ENCODE measurements around the gene KCNJ14. TPM values are rescaled to one million over a fixed set of nuclear protein-coding genes. Genes with fewer than 3 reads are reported as not detected.
A peak's percentile ranks its signal among the peaks of the same experiment; 100 is the strongest.

KCNJ14 gene
- total and polyA plus RNA-seq, 11 donors, result 0.20 to 2.0 (median 0.40) TPM

DNA sequence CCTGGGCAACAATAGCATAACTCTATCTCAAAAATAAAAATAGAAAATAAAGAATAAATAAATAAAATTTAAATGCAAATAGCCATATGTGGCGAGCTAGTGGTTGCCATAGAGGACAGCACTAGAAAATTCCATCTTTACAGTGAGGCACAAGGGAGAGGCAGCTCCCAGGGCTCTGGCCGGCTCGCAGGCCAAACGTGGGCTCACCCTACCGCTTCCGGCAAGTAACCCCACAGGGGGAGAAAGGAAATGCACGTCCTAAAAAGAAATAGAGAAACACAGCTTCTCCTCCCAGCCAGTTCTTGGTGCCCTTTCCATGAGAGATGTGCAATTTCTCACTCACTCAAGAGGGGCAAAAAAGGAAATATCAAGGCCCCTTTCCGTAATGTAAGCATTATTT, 22.0 kb upstream of the KCNJ14 start:
- no peak for ATAC-seq
- Histone ChIP-seq H3K4me1 (no peaks in the 10 kb centered on the region), H3K9me3 (no peaks in the 10 kb centered on the region), H3K27ac (no peak overlapping the region), H3K27me3 (peaks cover 0 to 10% (median 0%) of the 10 kb centered on the region in 9 donors), H3K4me3 (no peak overlapping the region), H3K36me3 (no peaks in the 10 kb centered on the region)
- TF ChIP-seq, protein P1, sequence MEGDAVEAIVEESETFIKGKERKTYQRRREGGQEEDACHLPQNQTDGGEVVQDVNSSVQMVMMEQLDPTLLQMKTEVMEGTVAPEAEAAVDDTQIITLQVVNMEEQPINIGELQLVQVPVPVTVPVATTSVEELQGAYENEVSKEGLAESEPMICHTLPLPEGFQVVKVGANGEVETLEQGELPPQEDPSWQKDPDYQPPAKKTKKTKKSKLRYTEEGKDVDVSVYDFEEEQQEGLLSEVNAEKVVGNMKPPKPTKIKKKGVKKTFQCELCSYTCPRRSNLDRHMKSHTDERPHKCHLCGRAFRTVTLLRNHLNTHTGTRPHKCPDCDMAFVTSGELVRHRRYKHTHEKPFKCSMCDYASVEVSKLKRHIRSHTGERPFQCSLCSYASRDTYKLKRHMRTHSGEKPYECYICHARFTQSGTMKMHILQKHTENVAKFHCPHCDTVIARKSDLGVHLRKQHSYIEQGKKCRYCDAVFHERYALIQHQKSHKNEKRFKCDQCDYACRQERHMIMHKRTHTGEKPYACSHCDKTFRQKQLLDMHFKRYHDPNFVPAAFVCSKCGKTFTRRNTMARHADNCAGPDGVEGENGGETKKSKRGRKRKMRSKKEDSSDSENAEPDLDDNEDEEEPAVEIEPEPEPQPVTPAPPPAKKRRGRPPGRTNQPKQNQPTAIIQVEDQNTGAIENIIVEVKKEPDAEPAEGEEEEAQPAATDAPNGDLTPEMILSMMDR (IDR thresholded peaks at IDR 0.05), result no peak
- no peak for TF ChIP-seq POLR2A (IDR thresholded peaks at IDR 0.05)
- no peak for DNase-seq
- intact Hi-C loops (cut with DNase I), result loop anchor here in 1 of 10 donors (10.0 kb wide), 1 partner anchor 89 kb away; no protein-coding TSS in a partner anchor
- WGBS, 4 donors, result 64 to 69% (median 66%) methylated on average over 8 of the region's 8 CpGs

DNA sequence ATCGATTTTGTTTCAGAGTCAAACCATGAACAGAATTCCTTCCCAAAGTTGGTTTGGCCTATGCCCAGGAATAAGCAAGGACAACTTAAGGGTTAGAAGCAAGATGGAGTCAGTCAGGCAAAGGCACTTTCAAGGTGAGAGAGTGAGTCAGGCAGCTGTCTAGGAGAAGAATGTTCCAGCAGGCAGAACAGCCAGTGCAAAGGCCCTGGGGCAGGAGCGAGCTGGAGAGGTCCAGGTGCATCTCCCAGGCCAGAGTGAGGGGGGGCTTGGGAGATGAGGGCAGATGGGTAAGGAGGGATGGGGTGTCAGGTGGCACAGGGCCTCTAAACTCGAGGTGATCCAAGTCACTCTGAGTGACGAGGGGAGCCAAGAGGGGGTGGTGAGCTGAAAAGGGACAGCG, 18.8 kb upstream of the KCNJ14 start:
- TF ChIP-seq, protein P1 (IDR thresholded peaks at IDR 0.05), result no peak
- TF ChIP-seq POLR2A (IDR thresholded peaks at IDR 0.05), result no peak
- ATAC-seq (no peak), DNase-seq (no peak)
- H3K27me3 ChIP-seq, result peaks cover 0 to 25% (median 3%) of the 10 kb centered on the region in 9 donors
- H3K9me3 ChIP-seq, result no peaks in the 10 kb centered on the region
- H3K36me3 ChIP-seq, result no peaks in the 10 kb centered on the region
- intact Hi-C loops (cut with DNase I), result loop anchor here in 1 of 10 donors (10.0 kb wide), 1 partner anchor 92 kb away; no protein-coding TSS in a partner anchor
- 86 to 93% (median 90%) methylated on average over 5 of the region's 5 CpGs for WGBS, 4 donors
- H3K27ac ChIP-seq, result no peak overlapping the region
- H3K4me1 ChIP-seq, result no peaks in the 10 kb centered on the region
- no peak overlapping the region for H3K4me3 ChIP-seq

DNA sequence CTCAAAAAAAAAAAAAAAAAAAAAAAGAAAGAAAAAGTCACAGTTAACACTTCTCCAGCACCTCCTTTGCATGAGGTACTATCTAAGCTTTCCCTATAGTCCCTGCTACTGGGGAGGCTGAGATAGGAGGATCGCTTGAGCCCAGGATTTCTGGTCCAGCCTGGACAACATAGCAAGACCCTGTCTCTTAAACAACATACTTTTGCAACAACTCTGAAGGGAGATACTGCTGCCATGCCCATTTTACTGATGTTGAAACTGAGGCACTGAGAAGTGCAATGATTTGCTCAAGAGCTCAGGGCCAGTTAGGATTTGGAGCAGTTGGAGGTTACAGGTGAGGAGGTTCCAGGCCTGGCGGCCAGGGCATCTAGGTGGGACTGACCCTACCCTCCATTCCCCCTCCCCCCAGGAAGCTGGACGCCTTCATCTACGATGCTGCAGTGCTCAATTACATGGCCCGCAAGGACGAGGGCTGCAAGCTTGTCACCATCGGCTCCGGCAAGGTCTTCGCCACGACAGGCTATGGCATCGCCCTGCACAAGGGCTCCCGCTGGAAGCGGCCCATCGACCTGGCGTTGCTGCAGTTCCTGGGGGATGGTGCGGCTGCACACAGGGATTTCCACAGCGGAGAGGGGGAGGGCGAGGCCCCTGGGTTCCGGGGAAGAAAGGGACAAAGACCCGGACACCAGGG, 13.9 kb upstream of the KCNJ14 start:
- no peaks in the 10 kb centered on the region for H3K9me3 ChIP-seq
- no peak for ATAC-seq
- DNase-seq, result no peak
- TF ChIP-seq POLR2A (IDR thresholded peaks at IDR 0.05), result no peak
- TF ChIP-seq, protein P1 (IDR thresholded peaks at IDR 0.05), result no peak
- H3K4me1 ChIP-seq, result peaks cover 0 to 25% (median 16%) of the 10 kb centered on the region in 12 donors
- H3K27me3 ChIP-seq, result peaks cover 4 to 30% (median 15%) of the 10 kb centered on the region in 9 donors
- H3K27ac ChIP-seq, result no peak overlapping the region
- WGBS, 4 donors, result 91 to 96% (median 94%) methylated on average over 20 of the region's 20 CpGs
- intact Hi-C loops (cut with DNase I), result no loop called here
- H3K36me3 ChIP-seq, result no peaks in the 10 kb centered on the region
- no peak overlapping the region for H3K4me3 ChIP-seq

DNA sequence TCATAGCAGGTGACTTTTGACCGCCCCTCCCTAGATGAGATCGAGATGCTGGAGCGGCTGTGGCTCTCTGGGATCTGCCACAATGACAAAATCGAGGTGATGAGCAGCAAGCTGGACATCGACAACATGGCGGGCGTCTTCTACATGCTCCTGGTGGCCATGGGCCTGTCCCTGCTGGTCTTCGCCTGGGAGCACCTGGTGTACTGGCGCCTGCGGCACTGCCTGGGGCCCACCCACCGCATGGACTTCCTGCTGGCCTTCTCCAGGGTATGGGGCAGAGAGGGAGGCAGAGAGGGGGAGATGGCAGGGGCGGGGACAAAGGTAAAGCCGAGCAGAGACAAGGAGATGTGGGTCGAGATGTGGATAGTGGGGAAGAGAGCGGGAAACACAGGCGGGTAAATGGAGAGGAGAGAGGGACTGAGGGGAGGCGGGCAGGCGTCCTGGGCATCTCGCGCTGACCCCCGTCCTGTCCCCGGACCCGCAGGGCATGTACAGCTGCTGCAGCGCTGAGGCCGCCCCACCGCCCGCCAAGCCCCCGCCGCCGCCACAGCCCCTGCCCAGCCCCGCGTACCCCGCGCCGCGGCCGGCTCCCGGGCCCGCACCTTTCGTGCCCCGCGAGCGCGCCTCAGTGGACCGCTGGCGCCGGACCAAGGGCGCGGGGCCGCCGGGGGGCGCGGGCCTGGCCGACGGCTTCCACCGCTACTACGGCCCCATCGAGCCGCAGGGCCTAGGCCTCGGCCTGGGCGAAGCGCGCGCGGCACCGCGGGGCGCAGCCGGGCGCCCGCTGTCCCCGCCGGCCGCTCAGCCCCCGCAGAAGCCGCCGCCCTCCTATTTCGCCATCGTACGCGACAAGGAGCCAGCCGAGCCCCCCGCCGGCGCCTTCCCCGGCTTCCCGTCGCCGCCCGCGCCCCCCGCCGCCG, 13.0 kb upstream of the KCNJ14 start:
- H3K4me1 ChIP-seq, result peaks cover 0 to 27% (median 19%) of the 10 kb centered on the region in 12 donors
- no peak overlapping the region for H3K27ac ChIP-seq
- DNase-seq (no peak), ATAC-seq (no peak)
- H3K36me3 ChIP-seq, result peaks cover 0 to 5% (median 4%) of the 10 kb centered on the region in 9 donors
- intact Hi-C loops (cut with DNase I), result no loop called here
- H3K4me3 ChIP-seq, result peak overlapping the region in 1 of 12 donors; percentile 98
- WGBS, 4 donors, result 43 to 80% (median 55%) methylated on average over 22 to 94 of the region's 94 CpGs
- H3K9me3 ChIP-seq, result no peaks in the 10 kb centered on the region
- H3K27me3 ChIP-seq, result peaks cover 4 to 30% (median 15%) of the 10 kb centered on the region in 9 donors
- TF ChIP-seq, protein P1 (IDR thresholded peaks at IDR 0.05), result no peak
- no peak for TF ChIP-seq POLR2A (IDR thresholded peaks at IDR 0.05)

Data from heart left ventricle (tissue), 16 donors.